HG03520 (cell line): ENCODE data around the gene TMEM131L.

ENCODE experiments used
- ATAC-seq: cut with Tn5 transposase; IDR thresholded peaks from one replicate; pipeline ENCODE4 v1.9.1; 2021; ENCODE audit warnings: mild to moderate bottlenecking, moderate library complexity; ENCODE audit not compliant: unreplicated experiment

Gene TMEM131L

GRCh38 chr4:153520801-153521329 is 54.7 kb downstream of the TMEM131L start:
- ATAC-seq: peak; percentile 28

DNA sequence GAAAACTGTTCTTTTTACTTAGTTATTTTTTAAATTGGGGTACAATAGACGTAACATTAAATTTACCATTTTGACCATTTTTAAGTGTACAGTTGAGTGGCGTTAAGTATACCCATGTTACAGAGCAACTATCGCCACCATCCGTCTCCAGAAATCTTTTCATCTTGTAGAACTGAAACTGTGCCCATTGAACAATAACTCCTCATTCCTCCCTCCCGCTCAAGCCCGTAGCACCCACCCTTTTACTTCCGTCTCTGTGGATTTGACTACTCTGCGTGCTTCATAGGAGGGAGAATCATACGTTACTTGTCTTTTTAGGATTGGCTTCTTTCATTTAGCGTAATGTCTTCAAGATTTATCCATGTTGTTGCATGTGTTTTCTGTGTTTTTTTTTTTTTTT is 55.3 kb downstream of the TMEM131L start:
- no peak for ATAC-seq

DNA sequence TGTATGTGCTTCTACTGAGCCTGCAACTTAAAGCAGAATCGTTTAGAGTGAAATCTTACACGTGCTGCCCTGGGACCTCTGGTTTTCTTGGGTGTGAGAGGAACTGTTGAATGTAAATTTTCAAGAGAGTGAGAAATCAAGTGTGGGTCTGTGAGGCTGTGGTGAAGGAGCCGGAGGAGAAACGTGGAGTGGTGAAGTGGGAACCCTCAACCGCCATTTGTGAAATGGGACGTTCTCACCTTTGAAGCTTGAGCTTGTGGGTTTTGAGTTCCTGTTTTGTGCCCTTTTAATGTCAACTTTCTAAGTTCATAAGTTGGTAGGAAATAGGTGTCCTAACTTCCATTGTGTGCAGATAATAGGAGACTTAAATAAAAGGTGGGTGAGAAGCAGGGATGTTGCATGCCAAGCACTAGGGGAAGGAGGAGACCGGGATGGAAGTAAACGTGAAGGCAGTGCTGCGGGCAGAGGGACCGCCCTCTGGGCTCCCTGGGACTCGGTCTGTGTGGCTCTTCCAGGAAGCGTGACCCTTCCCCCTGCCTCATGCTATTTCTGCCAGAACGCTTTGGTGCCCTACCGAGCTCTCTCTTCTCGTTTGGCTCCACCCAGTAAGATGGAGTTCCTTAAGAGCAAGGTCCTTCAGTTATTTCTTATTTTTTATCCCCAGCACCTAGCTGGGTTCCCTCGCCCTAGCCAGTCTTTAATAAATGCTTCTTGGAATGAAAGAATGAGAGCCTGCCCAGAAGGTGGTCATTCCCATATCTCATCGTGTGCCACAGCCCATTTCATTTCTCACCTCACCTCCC is 56.0 kb downstream of the TMEM131L start:
- ATAC-seq: peak; percentile 25

DNA sequence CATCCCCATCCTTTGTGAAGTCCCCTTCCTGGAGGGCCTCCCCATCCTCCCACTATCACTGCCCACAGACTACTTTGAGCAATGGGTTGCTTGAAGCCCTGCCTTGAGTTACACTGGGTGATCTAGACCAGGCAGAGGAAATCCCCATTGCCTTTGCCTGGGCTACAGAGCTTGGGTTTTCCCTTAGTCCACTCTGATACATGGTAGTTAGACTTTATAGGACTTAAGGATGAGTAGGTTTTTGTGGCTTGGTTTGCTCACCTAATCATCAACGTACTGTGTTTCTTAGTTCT is 56.6 kb downstream of the TMEM131L start:
- ATAC-seq: peak; percentile 41

GRCh38 chr4:153523164-153523796 is 57.1 kb downstream of the TMEM131L start:
- no peak for ATAC-seq

- no peak for ATAC-seq
Observed at GRCh38 chr4:153523941-153524386, 57.8 kb downstream of the TMEM131L start.

- no peak for ATAC-seq
Observed at GRCh38 chr4:153524682-153525081, 58.5 kb downstream of the TMEM131L start.

DNA sequence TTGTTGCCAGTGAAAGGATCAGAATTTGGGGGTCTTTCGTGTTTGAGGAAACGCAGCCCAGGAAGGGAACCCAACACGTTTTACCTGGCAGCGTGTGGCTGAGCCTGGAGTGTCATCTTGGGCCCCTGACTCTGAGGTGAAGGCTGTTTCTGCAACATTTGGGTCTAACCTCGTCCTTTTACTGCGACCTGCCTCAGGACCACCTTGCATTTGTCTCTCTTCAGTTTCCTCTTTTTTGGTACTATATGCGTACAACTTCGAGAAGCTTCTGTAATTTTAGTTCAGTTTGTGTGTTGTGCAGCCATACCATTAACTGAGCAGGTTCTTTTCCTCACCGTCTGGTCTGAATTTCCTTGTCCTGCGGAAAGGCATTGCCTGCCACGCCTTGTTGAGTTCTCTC is 61.5 kb downstream of the TMEM131L start:
- ATAC-seq: no peak

GRCh38 chr4:153528705-153529485 is 62.7 kb downstream of the TMEM131L start:
- peak; percentile 44 for ATAC-seq

GRCh38 chr4:153529646-153530045 is 63.5 kb downstream of the TMEM131L start:
- no peak for ATAC-seq

- no peak for ATAC-seq
Observed at GRCh38 chr4:153530284-153530999, 64.3 kb downstream of the TMEM131L start.

DNA sequence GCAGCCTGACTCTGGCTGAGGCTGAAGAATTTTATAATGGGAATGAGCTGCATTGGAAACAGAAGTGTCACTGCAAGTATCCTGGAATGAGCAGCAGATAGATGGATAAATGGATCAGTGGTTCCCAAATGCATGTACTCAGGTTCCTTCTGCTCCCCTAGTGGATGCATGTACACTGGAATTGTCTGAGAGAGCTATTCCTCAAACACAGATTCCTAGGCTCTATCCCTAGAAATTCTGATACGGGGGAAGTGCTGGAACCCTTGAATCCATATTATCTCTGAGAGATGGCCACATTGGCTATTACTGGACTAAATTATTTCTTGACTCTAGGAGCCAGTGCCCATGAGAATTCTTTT is 64.8 kb downstream of the TMEM131L start:
- ATAC-seq: no peak

- no peak for ATAC-seq
Observed at GRCh38 chr4:153531976-153532626, 65.9 kb downstream of the TMEM131L start.

DNA sequence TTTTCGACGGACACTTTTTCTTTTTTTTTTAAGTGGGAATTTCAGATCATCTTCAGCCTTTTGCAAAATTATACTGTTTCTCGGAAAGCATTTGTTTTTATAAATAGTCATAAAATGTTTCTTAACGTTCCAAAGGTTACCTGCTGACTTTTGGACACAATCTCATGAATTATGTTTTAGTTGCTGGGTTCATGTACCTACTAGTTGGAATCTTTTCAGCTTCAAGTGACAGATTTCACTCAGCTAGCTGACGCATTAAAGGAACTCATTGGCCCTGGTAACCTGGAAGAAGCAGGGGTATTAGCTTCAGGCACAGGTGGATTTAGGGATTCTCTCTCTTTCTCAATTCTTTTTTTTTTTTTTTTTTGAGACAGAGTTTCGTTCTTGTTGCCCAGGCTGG is 66.5 kb downstream of the TMEM131L start:
- ATAC-seq: no peak

DNA sequence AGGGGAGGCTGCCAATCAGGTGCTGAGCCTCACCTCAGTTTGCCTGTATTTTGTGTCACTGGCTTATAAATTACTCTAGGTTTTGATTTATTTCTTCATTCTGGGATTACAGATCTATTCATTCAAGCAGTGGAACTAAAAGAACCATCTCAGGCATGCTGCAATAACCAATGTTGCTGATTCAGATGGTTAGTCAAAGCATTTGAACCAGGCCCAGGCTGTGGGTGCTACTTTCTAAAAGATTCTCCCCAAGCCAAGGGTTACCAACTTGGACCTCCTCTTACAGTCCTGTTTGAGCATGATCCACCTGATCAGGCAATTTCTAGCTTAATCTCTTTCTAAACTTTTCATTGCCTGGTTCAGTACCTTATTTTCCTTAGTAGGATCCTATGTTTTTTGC is 67.2 kb downstream of the TMEM131L start:
- ATAC-seq: no peak

GRCh38 chr4:153534792-153535629 is 68.9 kb downstream of the TMEM131L start:
- ATAC-seq: no peak

GRCh38 chr4:153535772-153536513 is 69.8 kb downstream of the TMEM131L start:
- ATAC-seq: no peak

- no peak for ATAC-seq
Observed at GRCh38 chr4:153537493-153537960, 71.4 kb downstream of the TMEM131L start.
